Measurements from ENCODE around the gene PELI3.

The PELI3 gene

GRCh38 chr11:66505276-66505816 is 38.6 kb downstream of the PELI3 start:
- DNase-seq (ENCODE audit: low read depth in 2 of 2): no peak

- DNase-seq (ENCODE audit: low read depth in 2 of 2): no peak
Observed at GRCh38 chr11:66509131-66509561, 42.4 kb downstream of the PELI3 start.

- peak; percentile 63 for DNase-seq (ENCODE audit: low read depth in 2 of 2)
Observed at GRCh38 chr11:66510271-66510989, 43.7 kb downstream of the PELI3 start, which contains the start of gene BBS1. TSS of gene BBS1 (plus strand) at chr11:66510635. CDS start at chr11:66510660, 25 bp downstream.

- DNase-seq (ENCODE audit: low read depth in 2 of 2): no peak
Observed at GRCh38 chr11:66510990-66511339, 44.3 kb downstream of the PELI3 start.

- DNase-seq (ENCODE audit: low read depth in 2 of 2): no peak
Observed at GRCh38 chr11:66523611-66524010, 56.9 kb downstream of the PELI3 start.

GRCh38 chr11:66524304-66525040 is 57.8 kb downstream of the PELI3 start:
- no peak for DNase-seq (ENCODE audit: low read depth in 2 of 2)
